H1 (cell line): Measurements from ENCODE around the gene DLST. TPM values are rescaled to one million over a fixed set of nuclear protein-coding genes. Genes with fewer than 3 reads are reported as not detected.

Experiments used
- CHD1 ChIP-seq: IDR thresholded peaks from 2 replicates; pipeline ENCODE4 v1.6.1; 2012; ENCODE audit warnings: low read depth, low read length, improper control_type of control experiment
- CTBP2 ChIP-seq: IDR thresholded peaks from 2 replicates; pipeline ENCODE4 v1.7.0; 2011; ENCODE audit warnings: borderline replicate concordance, mild to moderate bottlenecking, moderate library complexity, mixed read lengths, low read length; ENCODE audit not compliant: insufficient read depth, insufficient read length
- KDM5A ChIP-seq: fragments of 200-600 bp; IDR thresholded peaks from 2 replicates; pipeline ENCODE4 v1.7.1; 2012; ENCODE audit warnings: mild to moderate bottlenecking, low read length, inconsistent platforms, mixed read lengths
- POLR2A ChIP-seq, 2 experiments: IDR thresholded peaks; 1 replicate in 1 of 2; 2 replicates in 1 of 2; pipeline ENCODE4 v1.6.1; 2011; ENCODE audit warnings: low read depth in 2 of 2, low read length in 2 of 2, mild to moderate bottlenecking in 2 of 2; ENCODE audit errors: control extremely low read depth in 1 of 2
- TCF12 ChIP-seq: IDR thresholded peaks from 2 replicates; pipeline ENCODE4 v1.6.1; 2011; ENCODE audit warnings: low read depth, mild to moderate bottlenecking, low read length
- USF2 ChIP-seq: IDR thresholded peaks from 2 replicates; pipeline ENCODE4 v1.6.1; 2011; ENCODE audit warnings: low read length, improper control_type of control experiment
- polyA plus RNA-seq, 7 experiments: library from polyadenylated mRNA; depleted of rRNA in 3 of 7; stranded (reverse) in 5 of 7; unstranded in 2 of 7; fragments of >200 nt in 5 of 7; fragments of 200-250 nt in 2 of 7; gene quantifications; 1 replicate in 5 of 7; 2 replicates in 1 of 7; 4 replicates in 1 of 7; pipeline versions ENCODE4 v1.2.1 to v1.2.3, GENCODE V29; 2011 to 2013; ENCODE audit warnings: missing spikeins in 2 of 7, mixed read lengths in 2 of 7
- total RNA-seq: library from RNA; stranded (reverse); fragmentation: NEBNext Ultra II Directional; extraction: Animal tissue kit (Norgen Biotek cat#: 25700); gene quantifications from 2 replicates; pipeline ENCODE4 v1.2.1, GENCODE V29; 2021

The DLST gene
- total and polyA plus RNA-seq, 2 of the 8 experiments (the other 6 are each of a cell fraction or from before 2014, with no cell fraction given): 96.5 to 117 TPM

- TF ChIP-seq USF2 (no peak), CTBP2 (no peak), KDM5A (no peak), POLR2A (IDR thresholded peaks at IDR 0.05; ENCODE audit: control extremely low read depth in 1 of 2, low read depth in 2 of 2, low read length in 2 of 2) (no peak), TCF12 (no peak), CHD1 (no peak)
Measured at GRCh38 chr14:74917178-74917543, 35.4 kb downstream of the DLST start (continued).
